ENCODE data around the gene ADGB. TPM values are rescaled to one million over a fixed set of nuclear protein-coding genes. Genes with fewer than 3 reads are reported as not detected.

Gene ADGB
- total and polyA plus RNA-seq, 2 of the 13 experiments (the other 11 are each of a cell fraction or from before 2014, with no cell fraction given) = not detected

DNA sequence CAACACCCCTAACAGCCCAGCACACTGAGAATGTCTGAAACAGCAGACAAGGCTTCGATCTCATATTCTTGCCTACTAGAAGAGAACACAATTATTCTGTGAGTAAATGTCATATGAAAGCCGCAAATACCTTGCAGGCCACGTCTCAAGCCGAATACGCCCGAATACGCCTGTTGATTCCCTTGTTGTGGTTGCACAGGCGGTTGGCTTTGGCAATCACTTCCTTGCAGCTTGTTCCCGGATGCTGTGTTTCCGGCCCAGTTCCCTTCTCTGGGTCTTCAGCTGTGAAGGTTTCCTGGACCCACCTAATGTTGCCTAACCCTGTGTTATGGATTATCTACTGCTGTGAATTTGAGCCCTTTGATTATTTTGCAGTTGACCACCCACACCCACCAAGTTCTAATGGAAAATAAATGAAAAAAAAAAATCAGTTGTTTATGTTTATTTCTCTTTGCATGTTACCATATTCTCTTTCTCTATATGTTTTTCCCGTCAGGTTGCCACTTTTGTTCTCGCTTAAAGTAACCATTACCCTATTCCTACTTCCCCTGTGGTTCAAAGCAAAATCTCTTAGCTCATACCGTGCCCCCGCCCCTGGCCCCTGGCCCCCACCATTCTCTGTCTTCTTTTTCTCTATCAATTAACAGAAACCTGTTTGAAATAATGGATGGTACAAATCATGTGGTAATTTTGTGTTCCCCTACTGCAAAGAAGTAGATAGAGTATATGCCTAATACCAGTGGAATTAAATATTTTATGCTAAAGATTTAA is 172.4 kb downstream of the ADGB start:
- H3K4me3 ChIP-seq (replicated peaks in 1 of 3; ENCODE audit: insufficient read depth in 1 of 3, low read depth in 2 of 3, low read length in 3 of 3) = no peak overlapping the region
- 31% methylated on average over 14 of the region's 14 CpGs for WGBS (ENCODE audit: low lambda C conversion rate)
- H3K4me1 ChIP-seq (ENCODE audit: insufficient read depth, low read length) = no peaks in the 10 kb centered on the region
- H3K4me2 ChIP-seq (ENCODE audit: low read depth, low read length) = 0 out of 2 replicates have a peak overlapping the region, but pooled peaks have one; percentile 10
- no peak overlapping the region for H2AFZ ChIP-seq (ENCODE audit: low read length)
- FAIRE-seq (no peak), ATAC-seq (no peak), DNase-seq (ENCODE audit: low spot score) (no peak)
- ChIA-PET POLR2A (interaction anchor here (0.6 kb wide), 1 partner anchor 135 kb away, joined by 3 read pairs; no protein-coding TSS in a partner anchor), CTCF (ENCODE audit: low intra/inter-chr PET ratio, low total read pairs) (no interaction called here)
- no peaks in the 10 kb centered on the region for H4K20me1 ChIP-seq (ENCODE audit: insufficient read depth, low read length)
- H3K79me2 ChIP-seq (ENCODE audit: insufficient read depth, low read length) = no peaks in the 10 kb centered on the region
- H3K9me3 ChIP-seq (ENCODE audit: low read length) = no peaks in the 10 kb centered on the region
- no peaks in the 10 kb centered on the region for H3K36me3 ChIP-seq (replicated peaks in 1 of 2; ENCODE audit: control insufficient read depth in 1 of 2, insufficient read depth in 2 of 2, low read length in 2 of 2)
- in situ Hi-C loops (cut with HindIII; ENCODE audit: extremely low pct_ligation_motif_present, low pct_unique_long_range_greater_than_20kb) (no loop called here), intact Hi-C loops (cut with micrococcal nuclease; ENCODE audit: unreplicated experiment) (no loop called here)
- no peak overlapping the region for H3K9ac ChIP-seq (ENCODE audit: insufficient read depth, low read depth, low read length)
- H3K27me3 ChIP-seq (ENCODE audit: control insufficient read depth in 1 of 2, insufficient read depth in 2 of 2, low read length in 2 of 2) = no peaks in the 10 kb centered on the region
- TF ChIP-seq TCF7 (IDR thresholded peaks at IDR 0.05; ENCODE audit: low read depth) (no peak), GABPA (IDR thresholded peaks at IDR 0.05; ENCODE audit: low read depth, low read length) (no peak), GABPA (CRISPR knock-in tag; IDR thresholded peaks at IDR 0.05; ENCODE audit: low read depth) (peak; percentile 19; the same call in 1 of the 2 replicates)
- TF ChIP-seq, protein P1, sequence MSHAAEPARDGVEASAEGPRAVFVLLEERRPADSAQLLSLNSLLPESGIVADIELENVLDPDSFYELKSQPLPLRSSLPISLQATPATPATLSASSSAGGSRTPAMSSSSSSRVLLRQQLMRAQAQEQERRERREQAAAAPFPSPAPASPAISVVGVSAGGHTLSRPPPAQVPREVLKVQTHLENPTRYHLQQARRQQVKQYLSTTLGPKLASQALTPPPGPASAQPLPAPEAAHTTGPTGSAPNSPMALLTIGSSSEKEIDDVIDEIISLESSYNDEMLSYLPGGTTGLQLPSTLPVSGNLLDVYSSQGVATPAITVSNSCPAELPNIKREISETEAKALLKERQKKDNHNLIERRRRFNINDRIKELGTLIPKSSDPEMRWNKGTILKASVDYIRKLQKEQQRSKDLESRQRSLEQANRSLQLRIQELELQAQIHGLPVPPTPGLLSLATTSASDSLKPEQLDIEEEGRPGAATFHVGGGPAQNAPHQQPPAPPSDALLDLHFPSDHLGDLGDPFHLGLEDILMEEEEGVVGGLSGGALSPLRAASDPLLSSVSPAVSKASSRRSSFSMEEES (CRISPR knock-in tag; IDR thresholded peaks at IDR 0.05) = no peak
- BruUV-seq (replicated peaks) = no TSS peak
- H3K27ac ChIP-seq (ENCODE audit: extremely low read length, insufficient read depth, low read length) = no peak overlapping the region

GRCh38 chr6:146775220-146775619 is 176.4 kb downstream of the ADGB start:
- H3K4me3 ChIP-seq (replicated peaks in 1 of 3; ENCODE audit: insufficient read depth in 1 of 3, low read depth in 2 of 3, low read length in 3 of 3) = no peak overlapping the region
- no peaks in the 10 kb centered on the region for H4K20me1 ChIP-seq (ENCODE audit: insufficient read depth, low read length)
- in situ Hi-C loops (cut with HindIII; ENCODE audit: extremely low pct_ligation_motif_present, low pct_unique_long_range_greater_than_20kb) (no loop called here), intact Hi-C loops (cut with micrococcal nuclease; ENCODE audit: unreplicated experiment) (no loop called here)
- H3K79me2 ChIP-seq (ENCODE audit: insufficient read depth, low read length) = no peaks in the 10 kb centered on the region
- H3K9ac ChIP-seq (ENCODE audit: insufficient read depth, low read depth, low read length) = no peak overlapping the region
- no peak overlapping the region for H2AFZ ChIP-seq (ENCODE audit: low read length)
- DNase-seq (ENCODE audit: low spot score) = no peak
- H3K4me1 ChIP-seq (ENCODE audit: insufficient read depth, low read length) = no peaks in the 10 kb centered on the region
- H3K36me3 ChIP-seq (replicated peaks in 1 of 2; ENCODE audit: control insufficient read depth in 1 of 2, insufficient read depth in 2 of 2, low read length in 2 of 2) = no peaks in the 10 kb centered on the region
- H3K27ac ChIP-seq (ENCODE audit: extremely low read length, insufficient read depth, low read length) = no peak overlapping the region
- no TSS peak for BruUV-seq (replicated peaks)
- ATAC-seq = no peak
- H3K27me3 ChIP-seq (ENCODE audit: control insufficient read depth in 1 of 2, insufficient read depth in 2 of 2, low read length in 2 of 2) = no peaks in the 10 kb centered on the region
- ChIA-PET POLR2A (no interaction called here), CTCF (ENCODE audit: low intra/inter-chr PET ratio, low total read pairs) (no interaction called here)
- H3K9me3 ChIP-seq (ENCODE audit: low read length) = no peaks in the 10 kb centered on the region
- FAIRE-seq = no peak
- H3K4me2 ChIP-seq (ENCODE audit: low read depth, low read length) = no peak overlapping the region
- TF ChIP-seq DR1 (CRISPR knock-in tag; IDR thresholded peaks at IDR 0.05) (no peak), SP5 (CRISPR knock-in tag; IDR thresholded peaks at IDR 0.05; ENCODE audit: borderline replicate concordance, low read depth) (no peak), NFE2 (CRISPR knock-in tag; IDR thresholded peaks at IDR 0.05) (no peak), NCOA5 (CRISPR knock-in tag; IDR thresholded peaks at IDR 0.05) (no peak), HDAC1 (CRISPR knock-in tag; IDR thresholded peaks at IDR 0.05) (no peak), AGO2 (optimal IDR thresholded peaks at IDR 0.05; ENCODE audit: low read depth, low read length) (no peak)
- TF ChIP-seq, protein P2, sequence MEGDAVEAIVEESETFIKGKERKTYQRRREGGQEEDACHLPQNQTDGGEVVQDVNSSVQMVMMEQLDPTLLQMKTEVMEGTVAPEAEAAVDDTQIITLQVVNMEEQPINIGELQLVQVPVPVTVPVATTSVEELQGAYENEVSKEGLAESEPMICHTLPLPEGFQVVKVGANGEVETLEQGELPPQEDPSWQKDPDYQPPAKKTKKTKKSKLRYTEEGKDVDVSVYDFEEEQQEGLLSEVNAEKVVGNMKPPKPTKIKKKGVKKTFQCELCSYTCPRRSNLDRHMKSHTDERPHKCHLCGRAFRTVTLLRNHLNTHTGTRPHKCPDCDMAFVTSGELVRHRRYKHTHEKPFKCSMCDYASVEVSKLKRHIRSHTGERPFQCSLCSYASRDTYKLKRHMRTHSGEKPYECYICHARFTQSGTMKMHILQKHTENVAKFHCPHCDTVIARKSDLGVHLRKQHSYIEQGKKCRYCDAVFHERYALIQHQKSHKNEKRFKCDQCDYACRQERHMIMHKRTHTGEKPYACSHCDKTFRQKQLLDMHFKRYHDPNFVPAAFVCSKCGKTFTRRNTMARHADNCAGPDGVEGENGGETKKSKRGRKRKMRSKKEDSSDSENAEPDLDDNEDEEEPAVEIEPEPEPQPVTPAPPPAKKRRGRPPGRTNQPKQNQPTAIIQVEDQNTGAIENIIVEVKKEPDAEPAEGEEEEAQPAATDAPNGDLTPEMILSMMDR (CRISPR knock-in tag; IDR thresholded peaks at IDR 0.05) = 0 out of 2 replicates have a peak, but pooled peaks have one; percentile 15

All from HepG2 (cell line).